Astrocyte of the cerebellum (primary cell): ENCODE measurements around the gene HNRNPD.
"Not testable (repeated sequence)": the region's sequence is repeated elsewhere in the genome, so short reads cannot be mapped to it uniquely, and the experiment has no call there.

Experiments used
- DNase-seq: peaks from one replicate; pipeline ENCODE4 v3.0.0-alpha.2; 2011; ENCODE audit warnings: low read depth
- H3K4me3 ChIP-seq: 2 replicates; pipeline ENCODE4 v1.5.1; 2011; ENCODE audit warnings: mild to moderate bottlenecking, low read depth, low read length, moderate library complexity
- in situ Hi-C: cut with HindIII; loops from 2 replicates; pipeline ENCODE4 v1.10.0; 2017; ENCODE audit warnings: low sequenced_read_pairs
- TF ChIP-seq, protein P1 (sequence below): IDR thresholded peaks from 2 replicates; pipeline ENCODE4 v1.5.1; 2012; ENCODE audit warnings: low read length, low read depth, moderate library complexity, mild to moderate bottlenecking; ENCODE audit errors: missing control alignments

HNRNPD gene, protein sequence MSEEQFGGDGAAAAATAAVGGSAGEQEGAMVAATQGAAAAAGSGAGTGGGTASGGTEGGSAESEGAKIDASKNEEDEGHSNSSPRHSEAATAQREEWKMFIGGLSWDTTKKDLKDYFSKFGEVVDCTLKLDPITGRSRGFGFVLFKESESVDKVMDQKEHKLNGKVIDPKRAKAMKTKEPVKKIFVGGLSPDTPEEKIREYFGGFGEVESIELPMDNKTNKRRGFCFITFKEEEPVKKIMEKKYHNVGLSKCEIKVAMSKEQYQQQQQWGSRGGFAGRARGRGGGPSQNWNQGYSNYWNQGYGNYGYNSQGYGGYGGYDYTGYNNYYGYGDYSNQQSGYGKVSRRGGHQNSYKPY

DNA sequence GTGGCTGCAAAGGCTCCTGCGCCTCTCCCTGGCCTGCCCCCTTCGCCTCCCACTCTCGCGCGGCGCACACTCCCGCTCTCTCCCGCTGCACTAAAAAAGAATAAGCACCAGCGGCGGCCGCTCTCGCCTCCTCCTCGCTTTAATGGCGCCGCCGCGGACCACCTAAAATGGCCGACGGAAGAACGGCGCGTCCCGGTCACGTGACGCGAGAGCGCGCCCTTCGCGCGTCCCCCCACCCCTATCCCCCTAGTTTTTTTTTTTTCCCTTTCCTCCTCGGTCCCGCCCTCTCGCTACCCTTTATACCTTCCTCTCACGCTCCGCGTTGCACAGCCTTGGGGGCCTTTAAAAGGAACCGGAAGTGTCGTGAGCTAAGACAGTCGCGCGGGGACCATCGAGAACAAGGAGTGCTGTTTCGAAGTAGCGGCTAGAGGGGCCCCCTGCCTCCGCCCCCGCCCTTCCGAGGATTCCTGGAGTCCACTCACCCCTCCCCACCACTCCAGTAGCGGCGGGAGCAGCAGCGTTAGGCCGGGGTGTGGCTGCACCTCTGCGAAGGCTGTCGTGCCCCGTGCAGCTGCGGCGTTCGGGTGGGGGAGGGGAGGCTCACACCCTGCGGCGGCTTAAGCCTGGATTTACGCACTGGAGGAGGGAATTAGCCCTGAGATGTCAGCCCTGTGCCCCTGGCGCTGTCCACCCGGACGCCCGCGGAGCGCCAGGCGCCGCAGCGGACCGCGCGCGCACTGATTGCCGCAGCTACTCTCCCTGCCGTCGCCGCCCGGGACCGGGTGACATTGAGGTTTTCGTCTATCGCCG, at the start of gene HNRNPD:
Gene HNRNPD, minus strand, starts transcription at position 176 of the 810 bp plus-strand sequence. CDS start 313 bp downstream, outside the sequence.
- H3K4me3 ChIP-seq, result peak within 1 kb of the TSS; percentile 97
- DNase-seq, result peak; percentile 99
- in situ Hi-C loops, result no loop called here
- TF ChIP-seq, protein P1, sequence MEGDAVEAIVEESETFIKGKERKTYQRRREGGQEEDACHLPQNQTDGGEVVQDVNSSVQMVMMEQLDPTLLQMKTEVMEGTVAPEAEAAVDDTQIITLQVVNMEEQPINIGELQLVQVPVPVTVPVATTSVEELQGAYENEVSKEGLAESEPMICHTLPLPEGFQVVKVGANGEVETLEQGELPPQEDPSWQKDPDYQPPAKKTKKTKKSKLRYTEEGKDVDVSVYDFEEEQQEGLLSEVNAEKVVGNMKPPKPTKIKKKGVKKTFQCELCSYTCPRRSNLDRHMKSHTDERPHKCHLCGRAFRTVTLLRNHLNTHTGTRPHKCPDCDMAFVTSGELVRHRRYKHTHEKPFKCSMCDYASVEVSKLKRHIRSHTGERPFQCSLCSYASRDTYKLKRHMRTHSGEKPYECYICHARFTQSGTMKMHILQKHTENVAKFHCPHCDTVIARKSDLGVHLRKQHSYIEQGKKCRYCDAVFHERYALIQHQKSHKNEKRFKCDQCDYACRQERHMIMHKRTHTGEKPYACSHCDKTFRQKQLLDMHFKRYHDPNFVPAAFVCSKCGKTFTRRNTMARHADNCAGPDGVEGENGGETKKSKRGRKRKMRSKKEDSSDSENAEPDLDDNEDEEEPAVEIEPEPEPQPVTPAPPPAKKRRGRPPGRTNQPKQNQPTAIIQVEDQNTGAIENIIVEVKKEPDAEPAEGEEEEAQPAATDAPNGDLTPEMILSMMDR, result no peak

DNA sequence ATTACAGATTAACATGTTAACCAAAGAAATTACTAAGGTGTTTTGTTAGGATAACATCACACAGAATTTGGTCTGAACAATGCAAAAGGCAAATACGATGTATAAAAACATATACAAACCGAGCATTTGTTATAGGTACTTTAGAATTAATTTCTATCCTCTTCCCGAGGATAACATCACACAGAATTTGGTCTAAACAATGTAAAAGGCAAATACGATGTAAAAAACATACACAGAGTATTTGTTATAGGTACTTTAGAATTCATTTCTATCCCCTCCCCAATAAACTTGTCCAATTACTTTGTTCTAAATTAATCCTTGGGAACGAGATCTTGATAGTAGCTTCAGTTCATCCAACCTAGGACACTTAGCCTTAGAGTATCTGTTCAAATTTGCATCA, 48.8 kb upstream of the HNRNPD start:
- TF ChIP-seq, protein P1, result no peak
- in situ Hi-C loops, result no loop called here
- H3K4me3 ChIP-seq, result no peak overlapping the region
- DNase-seq, result no peak

DNA sequence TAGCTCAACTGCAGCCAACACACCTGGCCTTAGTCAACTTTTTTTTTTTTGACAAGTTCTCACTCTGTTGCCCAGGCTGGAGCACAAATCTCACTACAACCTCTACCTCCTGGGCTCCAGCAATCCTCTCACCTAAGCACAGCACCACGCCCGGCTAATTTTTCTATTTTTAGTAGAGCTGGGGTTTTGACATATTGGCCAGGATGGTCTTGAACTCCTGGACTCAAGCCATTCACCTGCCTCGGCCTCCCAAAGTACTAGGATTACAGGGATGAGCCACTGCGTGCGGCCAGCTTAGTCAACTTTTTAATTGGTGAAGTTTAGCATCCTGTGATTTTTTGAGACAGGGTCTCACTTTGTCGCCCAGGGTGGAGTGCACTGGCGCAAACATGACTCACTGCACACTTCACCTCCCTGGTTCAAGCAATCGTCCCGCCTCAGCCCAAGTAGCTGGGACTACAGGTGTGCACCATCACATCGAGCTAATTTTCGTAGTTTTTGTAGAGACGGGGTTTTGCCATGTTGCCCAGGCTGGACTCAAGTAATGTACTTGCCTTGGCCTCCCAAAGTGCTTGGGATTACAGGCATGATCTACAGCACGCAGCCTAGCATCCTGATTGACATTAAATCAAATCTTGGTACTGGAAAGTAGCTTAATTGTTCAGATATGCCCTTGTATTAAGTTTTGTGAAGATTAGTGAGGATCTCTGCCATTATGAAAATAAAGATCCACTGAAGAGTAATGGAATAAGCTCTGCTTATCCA, 48.2 kb upstream of the HNRNPD start:
- in situ Hi-C loops, result no loop called here
- no peak for DNase-seq
- no peak overlapping the region for H3K4me3 ChIP-seq
- TF ChIP-seq, protein P1, result no peak

DNA sequence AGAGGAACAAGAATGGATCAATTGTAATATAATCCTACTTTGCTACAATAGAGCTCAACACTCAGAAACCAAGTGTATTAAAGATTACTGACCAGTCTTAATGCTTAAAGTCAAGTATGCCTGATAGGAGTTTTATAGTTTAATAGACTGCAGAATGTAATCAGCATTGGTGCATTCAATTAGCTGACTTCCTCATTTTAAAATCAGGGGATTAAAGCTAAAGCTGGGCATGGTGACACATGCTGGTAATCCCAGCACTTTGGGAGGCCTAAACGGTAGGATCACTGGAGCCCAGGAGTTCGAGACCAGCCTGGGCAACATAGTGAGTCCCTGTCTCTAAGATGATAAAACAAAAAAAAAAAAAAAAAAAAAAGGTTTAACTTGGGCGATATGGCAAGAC, 45.7 kb upstream of the HNRNPD start:
- no peak overlapping the region for H3K4me3 ChIP-seq
- in situ Hi-C loops, result no loop called here
- no peak for DNase-seq
- TF ChIP-seq, protein P1, result no peak

DNA sequence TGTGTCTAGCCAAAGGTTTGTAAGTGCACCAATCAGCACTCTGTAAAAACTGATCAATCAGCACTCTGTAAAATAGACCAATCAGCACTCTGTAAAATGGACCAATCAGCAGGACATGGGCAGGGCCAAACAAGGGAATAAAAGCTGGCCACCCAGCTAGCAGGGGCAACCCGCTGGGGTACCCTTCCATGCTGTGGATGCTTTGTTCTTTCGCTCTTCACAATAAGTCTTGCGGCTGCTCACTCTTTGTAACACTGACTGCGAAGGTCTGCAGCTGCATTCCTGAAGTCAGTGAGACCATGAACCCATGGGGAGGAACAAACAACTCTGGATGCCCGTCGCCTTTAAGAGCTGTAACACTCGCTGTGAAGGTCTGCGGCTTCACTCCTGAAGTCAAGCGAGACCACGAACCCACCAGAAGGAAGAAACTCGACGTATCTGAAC, 42.2 kb upstream of the HNRNPD start:
- TF ChIP-seq, protein P1, result no peak
- no peak for DNase-seq
- no peak overlapping the region for H3K4me3 ChIP-seq
- in situ Hi-C loops, result no loop called here

DNA sequence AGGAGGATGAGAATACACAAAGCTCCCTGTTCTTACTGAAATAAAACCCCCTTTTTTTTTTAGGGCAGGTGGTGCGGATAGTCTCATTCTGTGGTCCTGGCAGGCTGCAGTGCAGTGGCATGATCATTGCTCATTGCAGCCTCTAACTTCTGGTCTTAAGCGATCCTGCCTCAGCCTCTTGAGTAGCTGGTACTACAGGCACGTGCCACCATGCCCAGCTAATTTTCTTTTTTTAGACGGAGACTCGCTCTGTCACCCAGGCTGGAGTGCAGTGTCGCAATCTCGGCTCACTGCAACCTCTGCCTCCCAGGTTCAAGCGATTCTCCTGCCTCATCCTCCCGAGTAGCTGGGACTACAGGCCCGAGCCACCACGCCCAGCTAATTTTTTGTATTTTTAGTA, 41.3 kb upstream of the HNRNPD start:
- H3K4me3 ChIP-seq, DNase-seq, in situ Hi-C loops: not testable (repeated sequence)
